K562 (cell line): Measurements from ENCODE around the gene RAE1. TPM values are rescaled to one million over a fixed set of nuclear protein-coding genes. Genes with fewer than 3 reads are reported as not detected.

Source experiments
- ATF3 ChIP-seq, 2 experiments: fragments of 450-650 bp in 1 of 2; sonication (generic) in 1 of 2; formaldehyde crosslinking in 1 of 2; IDR thresholded peaks in 1 of 2; conservative IDR thresholded peaks in 1 of 2; 2 replicates each; pipeline versions ENCODE4 v1.6.1 to v1.8.1; 2016 to 2023; ENCODE audit warnings: mild to moderate bottlenecking in 2 of 2, moderate library complexity in 2 of 2, inconsistent platforms in 1 of 2, missing genetic modification reagents in 1 of 2
- CBFA2T3 ChIP-seq: fragments of 450-650 bp; IDR thresholded peaks from 2 replicates; pipeline ENCODE4 v1.6.1; 2017
- CHAMP1 ChIP-seq: fragments of 450-650 bp; IDR thresholded peaks from 2 replicates; pipeline ENCODE4 v1.6.1; 2016; ENCODE audit warnings: mild to moderate bottlenecking
- CREB3 ChIP-seq: fragments of 450-650 bp; conservative IDR thresholded peaks from 2 replicates; pipeline ENCODE4 v1.6.1; 2016; ENCODE audit warnings: missing genetic modification characterization, low read depth, mild to moderate bottlenecking, missing compliant biosample characterization, moderate library complexity
- CREBBP ChIP-seq: IDR thresholded peaks from one replicate; pipeline ENCODE4 v1.6.1; 2012; ENCODE audit warnings: low read depth, mild to moderate bottlenecking, control low read depth, inconsistent platforms, low read length
- CREM ChIP-seq: IDR thresholded peaks from 2 replicates; pipeline ENCODE4 v1.6.1; 2014; ENCODE audit warnings: antibody characterized with exemption, low read depth
- CXXC5 ChIP-seq: fragments of 250-450 bp; sonication (Bioruptor Pico); IDR thresholded peaks from 2 replicates; pipeline ENCODE4 v1.8.0; 2022; ENCODE audit warnings: inconsistent platforms, mild to moderate bottlenecking, moderate library complexity
- ETV1 ChIP-seq: fragments of 450-650 bp; conservative IDR thresholded peaks from 2 replicates; pipeline ENCODE4 v1.6.1; 2016; ENCODE audit warnings: missing genetic modification characterization, control low read depth, low read depth, missing compliant biosample characterization
- GATAD2A ChIP-seq: fragments of 450-650 bp; IDR thresholded peaks from 2 replicates; pipeline ENCODE4 v1.6.1; 2017
- MBD2 ChIP-seq: sonication (generic); IDR thresholded peaks from 2 replicates; pipeline ENCODE4 v1.6.1; 2016; ENCODE audit warnings: low read depth, borderline replicate concordance
- MYBL2 ChIP-seq, 2 experiments: fragments of 450-650 bp in 1 of 2; sonication (generic) in 1 of 2; formaldehyde crosslinking in 1 of 2; IDR thresholded peaks; 2 replicates each; pipeline versions ENCODE4 v1.6.1 to v1.8.1; 2017 to 2022; ENCODE audit warnings: borderline replicate concordance in 1 of 2, inconsistent platforms in 1 of 2, low read depth in 1 of 2, mild to moderate bottlenecking in 1 of 2, missing genetic modification reagents in 1 of 2, moderate library complexity in 1 of 2
- NFE2L1 ChIP-seq: fragments of 450-650 bp; IDR thresholded peaks from 2 replicates; pipeline ENCODE4 v1.6.1; 2016; ENCODE audit warnings: missing genetic modification characterization, low read depth, mild to moderate bottlenecking, missing compliant biosample characterization, moderate library complexity, borderline replicate concordance
- NFIX ChIP-seq: fragments of 250-450 bp; sonication (Bioruptor Pico); IDR thresholded peaks from 2 replicates; pipeline ENCODE4 v1.4.0; 2020; ENCODE audit warnings: low read depth, mild to moderate bottlenecking, moderate library complexity
- PCBP2 ChIP-seq: fragments of 200-400 bp; formaldehyde crosslinking; IDR thresholded peaks from 2 replicates; pipeline ENCODE4 v1.6.1; 2018; ENCODE audit warnings: low read length, low read depth, mild to moderate bottlenecking, moderate library complexity; ENCODE audit not compliant: poor library complexity, severe bottlenecking
- TBL1XR1 ChIP-seq, 2 experiments: IDR thresholded peaks; 2 replicates each; pipeline ENCODE4 v1.6.1; 2012; ENCODE audit warnings: improper control_type of control experiment in 2 of 2, low read length in 2 of 2, mild to moderate bottlenecking in 1 of 2
- TEAD2 ChIP-seq: fragments of 450-650 bp; IDR thresholded peaks from 2 replicates; pipeline ENCODE4 v1.6.1; 2016; ENCODE audit warnings: missing genetic modification characterization, control low read depth, missing compliant biosample characterization
- TFE3 ChIP-seq: fragments of 450-650 bp; formaldehyde crosslinking; IDR thresholded peaks from 2 replicates; pipeline ENCODE4 v1.4.0; 2020; ENCODE audit warnings: mild to moderate bottlenecking, mixed read lengths
- ZNF165 ChIP-seq: fragments of 250-450 bp; sonication (Bioruptor Pico); IDR thresholded peaks from 2 replicates; pipeline ENCODE4 v1.4.0; 2020; ENCODE audit warnings: borderline replicate concordance
- ZNF282 ChIP-seq: sonication (generic); formaldehyde crosslinking; IDR thresholded peaks from 2 replicates; pipeline ENCODE4 v1.8.1; 2023; ENCODE audit warnings: missing genetic modification reagents
- polyA plus RNA-seq, 8 experiments: library from polyadenylated mRNA; depleted of rRNA in 4 of 8; stranded (reverse) in 5 of 8; unstranded in 3 of 8; fragments of >200 nt; fragmentation: Nextera tagmentation in 2 of 8; fragmentation: Illumina TruSeq in 1 of 8; extraction: Ambion mirVana in 2 of 8; extraction: Trizol in 1 of 8; gene quantifications; 2 replicates each; pipeline versions ENCODE4 v1.2.1 to v1.2.3, GENCODE V29; 2011 to 2014; ENCODE audit warnings: inconsistent platforms in 1 of 8, missing spikeins in 1 of 8
- total RNA-seq, 7 experiments: library from RNA; depleted of rRNA in 6 of 7; stranded (reverse); fragments of >200 nt in 6 of 7; fragmentation: Illumina TruSeq in 2 of 7; extraction: Trizol in 2 of 7; gene quantifications; 2 replicates each; pipeline versions ENCODE4 v1.2.1 to v1.2.3, GENCODE V29; 2011 to 2021; ENCODE audit warnings: low replicate concordance in 1 of 7

Gene RAE1
- total and polyA plus RNA-seq, 9 of the 15 experiments (the other 6 are each of a cell fraction or from before 2014, with no cell fraction given), result 33.7 to 248 (median 77.7) TPM

- peak; percentile 53; the same call in 1 of the 2 replicates for TF ChIP-seq ATF3 (IDR thresholded peaks at IDR 0.05)
- TF ChIP-seq ATF3 (CRISPR knock-in tag; conservative IDR thresholded peaks at IDR 0.05), result 0 out of 2 replicates have a peak, but pooled peaks have one; percentile 29
- TF ChIP-seq ZNF282 (CRISPR knock-in tag), result no peak
- peak; percentile 88 for TF ChIP-seq MBD2
- peak; percentile 89 to 93; a peak in 2 of 4 replicates for TF ChIP-seq TBL1XR1 (IDR thresholded peaks at IDR 0.05; ENCODE audit: low read length in 2 of 2)
- peak; percentile 89; the same call in 1 of the 2 replicates for TF ChIP-seq GATAD2A
- TF ChIP-seq CXXC5 (CRISPR knock-in tag), result peak; percentile 80
- no peak for TF ChIP-seq ZNF165
- no peak for TF ChIP-seq NFIX
- TF ChIP-seq CREBBP, result no peak
- TF ChIP-seq CREB3, result no peak
- peak; percentile 98 for TF ChIP-seq CBFA2T3
- TF ChIP-seq ETV1 (tag), result peak; percentile 57
- TF ChIP-seq MYBL2 (IDR thresholded peaks at IDR 0.05; ENCODE audit: low read depth), result no peak
- no peak for TF ChIP-seq MYBL2 (CRISPR knock-in tag; IDR thresholded peaks at IDR 0.05; ENCODE audit: borderline replicate concordance)
- peak; percentile 67 for TF ChIP-seq CREM
- TF ChIP-seq CHAMP1, result no peak; the same call in 1 of the 2 replicates
- TF ChIP-seq NFE2L1 (tag), result no peak
- no peak for TF ChIP-seq TFE3
- no peak for TF ChIP-seq TEAD2
- TF ChIP-seq PCBP2, result no peak
Measured at GRCh38 chr20:57409672-57410397, 58.8 kb downstream of the RAE1 start (continued).
